ENCODE results near the gene NRG3. TPM values are rescaled to one million over a fixed set of nuclear protein-coding genes. Genes with fewer than 3 reads are reported as not detected.

Gene NRG3
- total and polyA plus RNA-seq, 2 donors (not counting 1 experiment from before 2014, with no cell fraction given): 0.06 TPM; not detected in 1

- Histone ChIP-seq H3K4me1 (ENCODE audit: control insufficient read depth in 2 of 2, insufficient read depth in 2 of 2, low read length in 2 of 2) (no peaks in the 10 kb centered on the region), H4K20me1 (ENCODE audit: control insufficient read depth, insufficient read depth, low read length, poor library complexity, severe bottlenecking) (no peaks in the 10 kb centered on the region), H3K4me2 (replicated peaks; ENCODE audit: low read depth, low read length, poor library complexity, severe bottlenecking) (no peak overlapping the region), H3K4me3 (ENCODE audit: control extremely low read depth in 1 of 5, extremely low read depth in 1 of 5, insufficient read depth in 1 of 5, low read depth in 2 of 5, low read length in 4 of 5) (no peak overlapping the region), H3K9ac (ENCODE audit: low read length) (no peak overlapping the region), H3K27me3 (replicated peaks in 1 of 4; ENCODE audit: control extremely low read depth in 1 of 4, control insufficient read depth in 3 of 4, insufficient read depth in 4 of 4, low read length in 3 of 4) (no peaks in the 10 kb centered on the region), H3K79me2 (ENCODE audit: control insufficient read depth, insufficient read depth, low read length) (no peaks in the 10 kb centered on the region), H3K27ac (ENCODE audit: low read length in 2 of 2) (no peak overlapping the region), H2AFZ (ENCODE audit: insufficient read depth, low read depth, low read length, poor library complexity, severe bottlenecking) (no peak overlapping the region), H3K36me3 (replicated peaks in 1 of 2; ENCODE audit: control extremely low read depth in 1 of 2, control insufficient read depth in 1 of 2, extremely low read depth in 1 of 2, insufficient read depth in 2 of 2, low read length in 1 of 2) (no peaks in the 10 kb centered on the region), H3K9me3 (ENCODE audit: control extremely low read depth in 1 of 3, control insufficient read depth in 2 of 3, insufficient read depth in 1 of 3, low read length in 2 of 3) (peaks cover 0 to 7% (median 2%) of the 10 kb centered on the region in 3 donors)
- H3K4me1 Mint-ChIP-seq: no peaks in the 10 kb centered on the region
- TF ChIP-seq EZH2 (IDR thresholded peaks at IDR 0.05; ENCODE audit: borderline replicate concordance, insufficient read depth, low read depth, low read length, poor library complexity, severe bottlenecking) (no peak), CTCF (IDR thresholded peaks at IDR 0.05) (no peak)
- DNase-seq: no peak
- no peaks in the 10 kb centered on the region for H3K9me3 Mint-ChIP-seq (ENCODE audit: insufficient read depth)
- ATAC-seq (ENCODE audit: low read depth): no peak
- no peak overlapping the region for H3K4me3 Mint-ChIP-seq
- ChIA-PET POLR2A (no interaction called here), CTCF (no interaction called here)
- intact Hi-C loops (cut with micrococcal nuclease): no loop called here
- no peak overlapping the region for H3K27ac Mint-ChIP-seq
- H3K27me3 Mint-ChIP-seq: no peaks in the 10 kb centered on the region
These were observed 661.7 kb downstream of the NRG3 start for GRCh38 chr10:82536668-82537067.

- Histone ChIP-seq H3K79me2 (ENCODE audit: control insufficient read depth, insufficient read depth, low read length) (no peaks in the 10 kb centered on the region), H3K27me3 (replicated peaks in 1 of 4; ENCODE audit: control extremely low read depth in 1 of 4, control insufficient read depth in 3 of 4, insufficient read depth in 4 of 4, low read length in 3 of 4) (no peaks in the 10 kb centered on the region), H3K9ac (ENCODE audit: low read length) (no peak overlapping the region), H3K4me3 (ENCODE audit: control extremely low read depth in 1 of 5, extremely low read depth in 1 of 5, insufficient read depth in 1 of 5, low read depth in 2 of 5, low read length in 4 of 5) (no peak overlapping the region), H4K20me1 (ENCODE audit: control insufficient read depth, insufficient read depth, low read length, poor library complexity, severe bottlenecking) (no peaks in the 10 kb centered on the region), H3K36me3 (replicated peaks in 1 of 2; ENCODE audit: control extremely low read depth in 1 of 2, control insufficient read depth in 1 of 2, extremely low read depth in 1 of 2, insufficient read depth in 2 of 2, low read length in 1 of 2) (no peaks in the 10 kb centered on the region), H3K4me2 (replicated peaks; ENCODE audit: low read depth, low read length, poor library complexity, severe bottlenecking) (no peak overlapping the region), H2AFZ (ENCODE audit: insufficient read depth, low read depth, low read length, poor library complexity, severe bottlenecking) (no peak overlapping the region), H3K4me1 (ENCODE audit: control insufficient read depth in 2 of 2, insufficient read depth in 2 of 2, low read length in 2 of 2) (no peaks in the 10 kb centered on the region), H3K9me3 (ENCODE audit: control extremely low read depth in 1 of 3, control insufficient read depth in 2 of 3, insufficient read depth in 1 of 3, low read length in 2 of 3) (peaks cover 0 to 7% (median 2%) of the 10 kb centered on the region in 3 donors), H3K27ac (ENCODE audit: low read length in 2 of 2) (no peak overlapping the region)
- TF ChIP-seq CTCF (IDR thresholded peaks at IDR 0.05): no peak
- no peak for TF ChIP-seq EZH2 (IDR thresholded peaks at IDR 0.05; ENCODE audit: borderline replicate concordance, insufficient read depth, low read depth, low read length, poor library complexity, severe bottlenecking)
- Mint-ChIP-seq H3K4me1 (no peaks in the 10 kb centered on the region), H3K9me3 (ENCODE audit: insufficient read depth) (no peaks in the 10 kb centered on the region), H3K27me3 (no peaks in the 10 kb centered on the region), H3K4me3 (no peak overlapping the region), H3K27ac (no peak overlapping the region)
- ATAC-seq (ENCODE audit: low read depth) (no peak), DNase-seq (no peak)
- intact Hi-C loops (cut with micrococcal nuclease): no loop called here
- no CpG with 5 or more reads among the region's 1 CpG for WGBS (ENCODE audit: insufficient coverage)
- ChIA-PET POLR2A (no interaction called here), CTCF (no interaction called here)
These were observed 663.3 kb downstream of the NRG3 start for GRCh38 chr10:82538272-82538671.
